ENCODE results near the gene SH2B3.
"Not testable (repeated sequence)": the region's sequence is repeated elsewhere in the genome, so short reads cannot be mapped to it uniquely, and the experiment has no call there.

Gene SH2B3

DNA sequence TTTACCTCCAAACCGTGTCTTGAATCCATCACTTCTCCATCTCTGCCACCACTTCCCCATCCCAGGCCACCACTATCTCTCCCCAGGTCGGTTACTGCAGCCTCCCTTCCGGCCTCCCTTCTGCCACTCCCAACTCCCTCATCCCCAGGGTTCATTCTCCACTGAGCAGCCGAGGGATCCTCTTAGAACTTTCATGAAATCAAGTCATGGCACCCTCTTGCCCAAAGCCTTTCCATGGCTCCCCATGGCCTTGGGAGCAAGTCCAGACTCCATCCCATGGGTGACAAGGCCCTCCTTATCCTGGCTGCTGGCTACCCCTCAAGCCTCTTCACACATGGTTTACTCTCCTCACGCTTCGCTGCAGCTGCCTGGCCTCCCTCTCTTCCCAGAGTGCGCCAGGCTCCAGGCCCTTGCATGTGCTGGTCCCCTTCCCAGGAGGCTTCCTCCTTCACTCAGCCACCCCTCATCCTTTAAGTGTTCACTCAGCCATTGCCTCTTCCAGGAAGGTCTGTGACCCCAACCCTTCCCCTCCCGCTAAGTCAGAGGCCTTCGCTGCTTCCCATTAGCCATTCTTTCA lies 17.9 kb upstream of the SH2B3 start:
- DNase-seq: no peak

DNA sequence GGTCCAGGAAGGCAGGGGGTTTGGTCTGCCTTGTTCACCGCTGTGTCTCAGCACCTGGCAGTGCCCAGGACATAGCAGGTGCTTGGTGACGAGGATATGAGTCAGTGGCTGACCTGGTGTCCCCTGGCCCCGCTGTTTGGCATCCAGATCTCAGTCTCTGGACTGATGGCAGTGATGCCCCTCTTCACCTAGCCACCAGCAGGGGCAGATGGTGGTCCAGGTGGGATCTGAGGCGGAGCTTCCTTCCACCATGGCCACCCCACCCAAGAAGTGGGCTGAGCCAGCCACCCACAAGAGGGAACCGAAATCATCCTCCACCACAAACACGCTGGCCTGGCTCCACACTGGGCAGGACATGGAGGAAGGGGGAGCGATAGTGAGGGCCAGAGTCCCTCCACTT lies 16.1 kb upstream of the SH2B3 start:
- DNase-seq: no peak

- no peak for DNase-seq
These were observed 14.8 kb upstream of the SH2B3 start for GRCh38 chr12:111390910-111391309.

DNA sequence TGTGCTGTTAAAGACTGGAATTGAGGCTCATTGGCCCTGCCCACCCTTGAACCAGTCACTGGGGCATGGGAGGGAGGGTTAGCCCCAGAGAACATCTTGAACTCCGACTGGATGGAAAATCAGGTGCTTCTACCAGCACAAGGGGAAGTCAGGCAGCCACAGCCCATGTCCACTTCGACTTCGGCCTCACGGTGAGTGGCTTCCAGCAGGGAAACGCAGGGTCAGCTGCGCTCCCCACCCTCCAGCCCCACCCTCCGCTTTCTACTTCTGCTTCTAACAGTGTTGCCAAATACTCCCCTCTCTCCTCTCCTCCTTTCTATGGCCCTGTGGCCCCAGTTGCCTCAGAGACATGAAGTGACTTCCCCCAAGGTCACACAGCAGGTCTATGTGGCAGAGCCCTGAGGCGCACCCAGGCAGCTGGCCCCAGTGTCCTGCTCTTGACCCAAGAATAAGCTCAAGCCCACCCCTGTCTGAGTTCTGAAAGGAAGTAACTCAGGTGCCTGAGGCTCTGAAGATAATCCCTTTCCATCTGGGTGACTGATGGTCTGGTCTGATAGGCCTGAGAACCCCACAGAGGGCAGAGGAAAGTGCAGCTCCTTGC lies 11.9 kb upstream of the SH2B3 start:
- peak in 4 of 14 donors; percentile 10 to 31 (median 20) for DNase-seq

- DNase-seq: no peak
These were observed 11.2 kb upstream of the SH2B3 start for GRCh38 chr12:111394480-111394879.

DNA sequence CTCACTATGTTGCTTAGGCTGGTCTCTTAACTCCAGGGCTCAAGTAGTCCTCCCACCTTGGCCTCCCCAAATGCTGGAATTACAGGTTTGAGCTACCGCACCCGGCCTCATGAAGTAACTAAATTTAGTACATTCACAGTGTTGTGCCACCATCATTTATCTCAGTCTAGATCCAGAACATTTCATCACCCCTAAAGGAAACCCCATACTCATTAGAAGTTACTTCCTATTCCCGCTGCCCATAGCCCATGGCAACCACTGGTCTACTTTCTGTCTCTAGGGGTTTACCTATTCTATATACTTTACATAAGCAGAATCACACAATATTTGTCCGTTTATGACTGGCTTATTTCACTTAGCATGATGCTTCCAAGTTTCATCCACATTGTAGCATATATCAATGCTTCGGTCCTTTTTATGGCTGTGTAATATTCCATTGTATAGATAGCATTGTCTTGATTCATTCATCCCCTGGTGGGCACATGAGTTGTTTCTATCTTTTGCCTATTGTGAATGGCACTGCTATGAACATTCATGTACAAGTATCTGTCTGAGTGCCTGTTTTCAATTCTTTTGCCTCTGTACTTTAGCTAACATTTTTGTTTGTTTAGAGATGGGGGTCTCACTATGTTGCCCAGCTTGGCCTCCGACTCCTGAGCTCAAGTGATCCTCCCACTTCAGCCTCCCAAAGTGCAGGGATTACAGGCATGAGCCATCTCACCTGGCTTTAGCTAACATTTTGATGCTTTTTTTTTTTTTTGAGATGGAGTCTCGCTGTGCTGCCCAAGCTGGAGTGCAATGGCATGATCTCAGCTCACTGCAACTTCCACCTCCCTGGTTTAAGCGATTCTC lies 10.2 kb upstream of the SH2B3 start:
- DNase-seq: no peak

GRCh38 chr12:111396271-111396670 lies 9.5 kb upstream of the SH2B3 start:
- DNase-seq: not testable (repeated sequence)

DNA sequence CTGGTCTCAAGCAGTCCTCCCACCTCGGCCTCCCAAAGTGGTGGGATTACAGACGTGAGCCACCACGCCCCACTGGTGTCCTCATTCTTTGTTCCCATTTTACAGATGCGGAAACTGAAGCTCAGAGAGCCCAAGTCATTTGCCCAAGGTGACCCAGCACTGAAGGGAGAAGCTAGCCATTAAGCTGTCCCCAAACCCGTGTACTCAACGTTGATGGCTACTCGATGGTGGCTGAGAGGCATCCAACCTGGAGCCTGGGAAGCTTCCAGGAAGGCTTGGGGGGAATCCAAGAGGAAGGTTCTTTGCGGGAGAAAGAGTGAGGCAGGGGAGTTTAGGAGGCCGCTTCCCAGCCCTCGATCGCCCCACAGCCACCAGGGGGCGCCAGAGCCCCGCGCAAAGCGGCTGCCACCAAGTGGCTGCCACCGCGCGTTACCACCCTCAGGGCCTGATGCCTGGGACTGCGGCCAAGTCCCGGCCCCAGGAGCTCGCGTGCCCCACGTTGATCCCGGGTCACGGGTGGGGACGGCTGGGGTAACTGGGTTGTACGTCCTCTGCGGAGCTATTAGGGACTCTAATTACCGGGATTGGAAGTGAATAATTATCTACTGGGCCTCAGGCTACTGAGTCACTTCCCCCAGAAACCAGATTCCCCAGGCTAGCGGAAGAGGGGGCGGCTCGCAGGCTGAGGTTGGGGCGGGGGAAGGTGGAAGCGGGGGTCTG lies 8.8 kb upstream of the SH2B3 start:
- peak in 13 of 14 donors; percentile 33 to 89 (median 73) for DNase-seq

DNA sequence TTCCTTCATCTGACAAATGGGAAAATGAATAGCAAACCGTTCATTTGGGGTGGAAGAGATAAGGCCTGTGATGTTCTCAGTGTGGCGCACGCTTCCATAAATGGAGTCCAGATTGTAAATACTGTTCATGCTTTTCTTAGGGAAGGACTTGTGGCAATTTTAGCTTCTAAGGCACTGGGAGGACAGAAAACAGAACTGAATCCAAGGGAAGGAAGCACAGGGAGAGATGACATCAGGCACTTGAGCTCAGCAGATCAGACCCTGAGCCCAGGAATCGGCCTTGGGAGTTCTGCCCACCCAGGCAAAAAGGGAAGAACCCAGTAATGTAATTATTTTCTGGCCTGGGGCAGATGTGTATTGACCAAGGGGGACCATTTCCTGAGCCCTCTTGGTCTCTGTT lies 7.2 kb upstream of the SH2B3 start:
- peak in 1 of 14 donors; percentile 25 for DNase-seq

DNA sequence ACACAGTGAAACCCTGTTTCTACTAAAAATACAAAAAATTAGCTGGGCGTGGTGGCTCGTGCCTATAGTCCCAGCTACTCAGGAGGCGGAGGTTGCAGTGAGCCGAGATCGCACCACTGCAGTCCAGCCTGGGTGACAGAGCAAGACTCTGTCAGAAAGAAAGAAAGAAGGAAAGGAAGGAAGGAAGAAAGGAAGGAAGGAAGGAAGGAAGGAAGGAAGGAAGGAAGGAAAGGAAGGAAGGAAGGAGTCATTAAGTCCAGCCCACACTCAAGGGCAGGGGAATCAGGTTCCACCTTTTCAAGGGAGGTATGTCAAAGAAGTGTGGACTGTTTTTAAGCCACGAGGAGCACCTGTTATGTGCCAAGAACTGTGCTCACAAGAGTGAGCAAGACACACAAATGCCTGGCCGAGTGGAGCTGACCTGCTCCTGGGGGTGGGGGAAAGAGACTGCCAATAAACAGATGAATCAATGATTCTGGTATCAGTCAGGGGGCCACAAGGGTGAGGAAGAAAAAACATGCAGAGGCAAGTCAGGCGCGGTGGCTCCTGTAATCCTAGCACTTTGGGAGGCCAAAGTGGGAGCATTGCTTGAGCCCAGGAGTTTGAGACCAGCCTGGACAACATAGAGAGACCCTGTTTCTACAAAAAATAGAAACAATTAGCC lies 5.8 kb upstream of the SH2B3 start:
- not testable (repeated sequence) for DNase-seq

GRCh38 chr12:111401167-111401605 lies 4.5 kb upstream of the SH2B3 start:
- DNase-seq: no peak

GRCh38 chr12:111402490-111402824 lies 3.3 kb upstream of the SH2B3 start:
- DNase-seq: not testable (repeated sequence)

DNA sequence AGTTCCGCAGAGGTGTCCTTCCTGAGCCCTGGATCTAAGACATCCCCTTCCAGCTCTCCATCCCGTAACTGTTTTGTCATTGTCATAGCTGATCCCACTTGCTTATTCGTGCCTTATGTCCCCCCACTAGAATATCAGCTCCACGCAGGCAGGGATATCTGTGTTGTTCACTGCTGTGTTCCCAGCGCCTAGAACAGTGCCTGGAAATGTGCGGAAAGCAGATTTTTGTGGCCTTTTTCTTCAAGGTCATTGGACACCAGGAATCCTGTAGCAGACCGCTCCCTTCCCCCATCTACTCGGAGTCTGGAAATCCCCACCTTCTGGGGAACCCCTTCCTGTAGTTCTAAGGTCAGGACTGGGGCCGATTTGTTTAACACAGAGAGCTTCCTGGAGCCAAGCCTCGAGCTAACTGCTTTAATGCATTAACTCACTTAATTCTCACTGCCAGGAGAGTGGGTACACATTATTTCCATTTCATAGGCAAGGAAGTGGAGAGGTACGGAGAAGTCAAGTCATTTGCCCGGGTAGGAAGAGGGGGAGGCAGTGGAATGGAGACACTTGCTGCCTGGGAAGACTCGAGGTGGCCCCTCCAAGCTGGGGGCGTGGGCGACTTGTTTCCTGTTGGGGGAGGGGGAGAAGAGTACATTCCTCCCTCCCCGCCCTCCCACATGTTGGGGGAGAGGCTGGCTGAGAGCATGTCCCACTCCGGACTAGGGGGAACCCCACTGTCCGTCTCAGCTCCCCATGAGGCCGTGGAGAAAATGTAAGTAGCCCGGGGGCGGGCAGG lies 1.2 kb upstream of the SH2B3 start:
- DNase-seq: peak in 1 of 14 donors; percentile 38

DNA sequence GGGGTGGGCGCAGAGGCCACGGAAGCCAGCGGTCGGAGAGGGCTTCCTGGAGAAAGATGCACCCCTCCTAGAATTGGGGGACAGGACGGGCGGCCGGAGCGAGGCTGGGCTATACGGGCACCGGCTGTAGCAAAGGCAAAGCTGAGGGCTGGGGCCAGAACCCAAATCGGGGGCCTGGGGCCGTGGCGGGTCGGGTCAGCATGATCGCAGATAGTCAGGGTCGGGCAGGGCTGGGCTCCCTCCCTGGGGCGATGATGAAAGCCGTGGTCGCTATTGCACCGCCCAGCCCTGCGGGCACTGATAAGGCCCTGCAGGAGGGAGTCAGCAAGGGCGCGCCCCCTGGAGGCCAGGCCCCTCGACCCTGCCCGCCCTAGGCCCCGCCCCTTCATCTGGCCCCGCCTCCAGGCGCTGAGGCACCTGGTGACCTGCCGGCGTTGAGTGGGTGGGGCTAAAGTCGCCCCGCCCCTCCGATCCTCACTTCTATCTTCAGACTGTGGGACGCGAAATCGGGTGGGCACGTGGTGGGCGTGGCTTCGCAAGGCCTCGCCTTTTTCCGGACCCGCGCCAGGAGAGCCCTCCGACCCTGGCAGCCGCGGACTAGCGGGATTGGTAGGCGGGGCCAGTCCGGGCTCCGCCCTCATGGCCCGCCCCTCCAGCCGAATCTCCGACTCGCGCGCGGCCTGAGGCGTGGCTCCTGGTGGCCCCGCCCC lies 419 bp upstream of the SH2B3 start:
- peak; percentile 47 to 97 (median 86) for DNase-seq

DNA sequence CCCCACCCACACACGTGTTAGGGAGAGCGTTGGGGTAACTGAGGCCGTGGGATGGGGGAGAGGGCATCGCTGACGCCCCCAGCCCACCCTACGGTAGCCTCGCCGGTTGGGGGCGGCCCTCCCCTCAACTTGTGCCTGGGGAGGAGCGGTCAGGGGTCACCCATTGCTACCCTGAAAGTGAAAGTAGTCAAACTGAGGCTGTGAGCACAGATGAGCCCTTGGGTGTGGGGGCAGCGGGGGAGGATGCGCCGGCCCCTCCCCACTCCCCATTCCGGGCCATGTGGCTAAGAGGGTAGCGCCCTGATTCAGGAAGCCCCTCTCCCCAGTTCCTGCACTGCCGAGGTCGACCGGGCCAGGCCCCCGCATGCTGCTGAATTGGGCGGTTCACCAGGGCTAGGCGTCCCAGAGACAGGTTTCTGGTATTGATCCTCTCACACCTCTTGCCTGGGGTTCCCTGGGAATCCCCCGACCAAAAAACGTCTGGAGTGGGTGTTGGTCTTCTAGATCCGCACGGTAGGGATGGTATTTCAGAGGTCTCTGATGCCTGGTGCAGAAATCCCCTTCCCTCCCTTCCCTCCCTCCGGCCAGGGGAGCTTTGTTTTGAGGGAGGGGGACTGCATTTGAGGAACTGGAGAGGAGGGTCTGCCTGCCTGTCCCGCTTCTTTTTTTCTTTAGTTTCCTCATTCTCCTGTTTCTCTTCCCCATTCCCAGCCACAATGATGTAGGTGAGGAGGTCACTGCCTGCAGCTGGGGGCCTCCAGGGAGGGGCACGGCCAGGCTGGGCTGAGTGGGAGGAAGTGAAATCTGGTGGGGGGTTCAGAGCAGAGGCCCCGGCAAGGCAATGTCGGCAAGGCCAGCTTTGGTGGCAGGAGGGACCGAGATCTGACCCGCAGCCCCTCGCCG lies 1.0 kb downstream of the SH2B3 start:
- DNase-seq: peak in 8 of 14 donors; percentile 25 to 57 (median 51)

- DNase-seq: peak in 1 of 14 donors; percentile 53
These were observed 1.8 kb downstream of the SH2B3 start for GRCh38 chr12:111407377-111408115.

DNA sequence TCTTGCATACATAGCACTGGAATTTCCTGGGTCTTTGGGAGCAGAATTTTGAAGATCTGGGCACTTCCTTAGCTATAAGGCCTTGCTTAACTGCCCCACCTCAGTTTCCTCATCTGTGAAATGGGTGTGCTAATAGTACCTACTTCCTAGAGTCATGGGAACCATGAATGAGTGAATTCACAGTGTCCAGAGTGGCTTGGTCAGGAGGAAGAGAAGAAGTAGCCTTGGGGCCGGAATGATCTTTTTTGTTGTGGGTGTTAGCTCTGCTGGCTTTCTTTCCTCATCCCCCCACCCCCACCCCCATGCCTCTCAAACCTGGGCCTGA lies 2.4 kb downstream of the SH2B3 start:
- no peak for DNase-seq

- no peak for DNase-seq
These were observed 3.1 kb downstream of the SH2B3 start for GRCh38 chr12:111408686-111409402.

- DNase-seq: peak in 2 of 14 donors; percentile 50 to 53
These were observed 3.7 kb downstream of the SH2B3 start for GRCh38 chr12:111409403-111409779.
